Stomach (tissue), 9 donors: ENCODE measurements around the gene KRTAP29-1. TPM values are rescaled to one million over a fixed set of nuclear protein-coding genes. Genes with fewer than 3 reads are reported as not detected.

ENCODE experiments used
- DNase-seq, 2 donors: peaks; one replicate each; pipeline versions ENCODE4 v3.0.0 to v3.0.0-alpha.2; 2013 to 2019
- H3K27ac ChIP-seq, 5 donors: fragments of 200-600 bp in 4 of 5; sonication (generic) in 4 of 5; one replicate each; pipeline ENCODE4 v1.5.1; 2013 to 2019; ENCODE audit warnings: mild to moderate bottlenecking in 1 of 5, moderate library complexity in 1 of 5
- H3K27me3 ChIP-seq, 3 donors: fragments of 200-600 bp; sonication (generic); one replicate each; pipeline ENCODE4 v1.5.1; 2017 to 2019; ENCODE audit warnings: mixed run types in 1 of 3
- H3K36me3 ChIP-seq, 4 donors: fragments of 200-600 bp; sonication (generic); 1 replicate in 3 of 4; 2 replicates in 1 of 4; pipeline ENCODE4 v1.5.1; 2016 to 2019
- H3K4me1 ChIP-seq, 4 donors: fragments of 200-600 bp; sonication (generic); one replicate each; pipeline ENCODE4 v1.5.1; 2016 to 2019
- H3K4me3 ChIP-seq, 4 donors: fragments of 200-600 bp; sonication (generic) in 3 of 4; one replicate each; pipeline ENCODE4 v1.5.1; 2016 to 2019; ENCODE audit warnings: mild to moderate bottlenecking in 1 of 4
- H3K9me3 ChIP-seq, 4 donors: fragments of 200-600 bp; sonication (generic); one replicate each; pipeline ENCODE4 v1.5.1; 2016 to 2019
- EP300 ChIP-seq: sonication (generic); formaldehyde crosslinking; IDR thresholded peaks from one replicate; pipeline ENCODE4 v1.6.1; 2017; ENCODE audit warnings: antibody characterized with exemption
- POLR2A ChIP-seq, 4 donors: fragments of 450-650 bp; IDR thresholded peaks; one replicate each; pipeline ENCODE4 v1.6.1; 2016; ENCODE audit warnings: antibody characterized with exemption in 4 of 4, control low read depth in 2 of 4, mild to moderate bottlenecking in 1 of 4, moderate library complexity in 1 of 4
- POLR2AphosphoS5 ChIP-seq, 3 donors: sonication (generic); formaldehyde crosslinking; IDR thresholded peaks; one replicate each; pipeline ENCODE4 v1.6.1; 2016; ENCODE audit warnings: antibody characterized with exemption in 3 of 3
- WGBS, 5 donors: extraction: QIAGEN DNeasy Blood & Tissue Kit in 3 of 5; methylation state at CpG; one replicate each; pipeline versions ENCODE4 v1.1.5 to v1.1.7; 2013 to 2018; 5-methylcytosine and 5-hydroxymethylcytosine counted together
- intact Hi-C: fragments of 100-400 bp; cut with DNase I; formaldehyde crosslinking; loops from one replicate; pipeline ENCODE4 v1.15.1; 2023; ENCODE audit warnings: low total_unique reads
- polyA plus RNA-seq, 3 donors: library from polyadenylated mRNA; stranded (reverse); fragments of 200-250 nt; gene quantifications; one replicate each; pipeline ENCODE4 v1.2.3, GENCODE V29; 2013
- small RNA-seq, 4 donors: library from RNA; depleted of rRNA; stranded (forward); fragments of <200 nt; gene quantifications; one replicate each; pipeline ENCODE3, GENCODE V24; 2016
- total RNA-seq, 5 donors: library from RNA; depleted of rRNA; stranded (reverse); fragments of >200 nt; gene quantifications; one replicate each; pipeline versions ENCODE4 v1.1.0 to v1.2.3, GENCODE V29; 2014 to 2016
- TF ChIP-seq, protein P1 (sequence below), 7 experiments: fragments of 450-650 bp in 4 of 7; fragments of 200-600 bp in 3 of 7; sonication (generic) in 3 of 7; IDR thresholded peaks; one replicate each; pipeline ENCODE4 v1.5.1; 2016 to 2019; ENCODE audit warnings: antibody characterized with exemption in 7 of 7, control low read depth in 2 of 7, mild to moderate bottlenecking in 1 of 7
- donor health status: healthy with polysubstance abuse.
- donor health status: Bipolar disorder and iron deficiency.
- donor health status: healthy.

The KRTAP29-1 gene
- total and polyA plus RNA-seq, 8 donors, result not detected

DNA sequence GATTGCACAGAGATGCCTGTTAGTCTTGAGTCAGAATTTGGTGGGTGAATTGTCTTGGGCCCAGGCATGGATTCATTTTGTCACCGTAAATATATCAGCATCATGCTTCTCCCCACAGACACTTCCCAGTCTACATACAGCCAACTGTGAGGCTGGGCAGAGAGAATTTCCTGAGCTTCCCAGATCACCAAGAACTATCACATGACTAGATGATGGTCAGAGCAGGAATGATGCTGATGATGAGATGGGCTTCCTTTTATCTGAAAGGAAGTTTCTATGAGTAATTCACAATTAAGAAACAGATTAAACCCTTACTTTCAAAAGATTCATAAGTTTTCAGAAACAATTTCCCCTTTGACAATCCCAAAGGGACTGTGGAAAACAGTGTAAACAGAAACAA, 47.8 kb downstream of the KRTAP29-1 start:
- H3K9me3 ChIP-seq, result no peaks in the 10 kb centered on the region
- intact Hi-C loops, result no loop called here
- WGBS, 5 donors, result 0 to 76% (median 32%) methylated on average over 1 of the region's 1 CpG
- H3K27me3 ChIP-seq, result peaks cover 0 to 21% (median 0%) of the 10 kb centered on the region in 3 donors
- H3K4me3 ChIP-seq, result no peak overlapping the region
- DNase-seq, result no peak
- TF ChIP-seq POLR2A (IDR thresholded peaks at IDR 0.05), result no peak
- TF ChIP-seq POLR2AphosphoS5 (IDR thresholded peaks at IDR 0.05), result no peak
- TF ChIP-seq EP300, result no peak
- TF ChIP-seq, protein P1, sequence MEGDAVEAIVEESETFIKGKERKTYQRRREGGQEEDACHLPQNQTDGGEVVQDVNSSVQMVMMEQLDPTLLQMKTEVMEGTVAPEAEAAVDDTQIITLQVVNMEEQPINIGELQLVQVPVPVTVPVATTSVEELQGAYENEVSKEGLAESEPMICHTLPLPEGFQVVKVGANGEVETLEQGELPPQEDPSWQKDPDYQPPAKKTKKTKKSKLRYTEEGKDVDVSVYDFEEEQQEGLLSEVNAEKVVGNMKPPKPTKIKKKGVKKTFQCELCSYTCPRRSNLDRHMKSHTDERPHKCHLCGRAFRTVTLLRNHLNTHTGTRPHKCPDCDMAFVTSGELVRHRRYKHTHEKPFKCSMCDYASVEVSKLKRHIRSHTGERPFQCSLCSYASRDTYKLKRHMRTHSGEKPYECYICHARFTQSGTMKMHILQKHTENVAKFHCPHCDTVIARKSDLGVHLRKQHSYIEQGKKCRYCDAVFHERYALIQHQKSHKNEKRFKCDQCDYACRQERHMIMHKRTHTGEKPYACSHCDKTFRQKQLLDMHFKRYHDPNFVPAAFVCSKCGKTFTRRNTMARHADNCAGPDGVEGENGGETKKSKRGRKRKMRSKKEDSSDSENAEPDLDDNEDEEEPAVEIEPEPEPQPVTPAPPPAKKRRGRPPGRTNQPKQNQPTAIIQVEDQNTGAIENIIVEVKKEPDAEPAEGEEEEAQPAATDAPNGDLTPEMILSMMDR (IDR thresholded peaks at IDR 0.05), result no peak
- no peaks in the 10 kb centered on the region for H3K4me1 ChIP-seq
- no peak overlapping the region for H3K27ac ChIP-seq
- no peaks in the 10 kb centered on the region for H3K36me3 ChIP-seq

Small RNA genes lying within 50 kb of the gene (small RNA-seq; reads per million reads assigned to genes)
- 0 reads per million in 4 donors for gene KRTAP9-10P

Other genes with a start within 250 kb of the KRTAP29-1 start
Only the 30 nearest of the 37 such genes appear.
- gene KRTAP4-16, start 200.6 kb downstream of the KRTAP29-1 start, total RNA-seq, result not detected
- not detected for gene KRTAP4-16, start 200.6 kb downstream of the KRTAP29-1 start, polyA plus RNA-seq
- not detected for gene KRTAP4-9, start 197.5 kb downstream of the KRTAP29-1 start, total RNA-seq
- not detected for gene KRTAP4-9, start 197.5 kb downstream of the KRTAP29-1 start, polyA plus RNA-seq
- not detected for gene KRTAP4-11, start 184.5 kb downstream of the KRTAP29-1 start, total RNA-seq
- not detected for gene KRTAP4-11, start 184.5 kb downstream of the KRTAP29-1 start, polyA plus RNA-seq
- not detected for gene KRTAP4-12, start 178.7 kb downstream of the KRTAP29-1 start, total RNA-seq
- not detected for gene KRTAP4-12, start 178.7 kb downstream of the KRTAP29-1 start, polyA plus RNA-seq
- gene KRTAP4-6, start 162.3 kb downstream of the KRTAP29-1 start, total RNA-seq, result not detected
- not detected for gene KRTAP4-6, start 162.3 kb downstream of the KRTAP29-1 start, polyA plus RNA-seq
- gene KRTAP4-5, start 153.0 kb downstream of the KRTAP29-1 start, total RNA-seq, result not detected
- gene KRTAP4-5, start 153.0 kb downstream of the KRTAP29-1 start, polyA plus RNA-seq, result not detected
- not detected for gene KRTAP4-4, start 142.1 kb downstream of the KRTAP29-1 start, total RNA-seq
- not detected for gene KRTAP4-4, start 142.1 kb downstream of the KRTAP29-1 start, polyA plus RNA-seq
- not detected for gene KRTAP4-3, start 134.6 kb downstream of the KRTAP29-1 start, total RNA-seq
- not detected for gene KRTAP4-3, start 134.6 kb downstream of the KRTAP29-1 start, polyA plus RNA-seq
- gene KRTAP4-2, start 124.6 kb downstream of the KRTAP29-1 start, total RNA-seq, result not detected
- not detected for gene KRTAP4-2, start 124.6 kb downstream of the KRTAP29-1 start, polyA plus RNA-seq
- gene KRTAP4-1, start 117.9 kb downstream of the KRTAP29-1 start, total RNA-seq, result not detected
- not detected for gene KRTAP4-1, start 117.9 kb downstream of the KRTAP29-1 start, polyA plus RNA-seq
- not detected for gene KRTAP9-1, start 113.0 kb downstream of the KRTAP29-1 start, total RNA-seq
- not detected for gene KRTAP9-1, start 113.0 kb downstream of the KRTAP29-1 start, polyA plus RNA-seq
- not detected for gene KRTAP9-2, start 76.2 kb downstream of the KRTAP29-1 start, total RNA-seq
- gene KRTAP9-2, start 76.2 kb downstream of the KRTAP29-1 start, polyA plus RNA-seq, result not detected
- not detected for gene KRTAP9-3, start 70.4 kb downstream of the KRTAP29-1 start, total RNA-seq
- gene KRTAP9-3, start 70.4 kb downstream of the KRTAP29-1 start, polyA plus RNA-seq, result not detected
- not detected for gene KRTAP9-8, start 64.9 kb downstream of the KRTAP29-1 start, total RNA-seq
- not detected for gene KRTAP9-8, start 64.9 kb downstream of the KRTAP29-1 start, polyA plus RNA-seq
- gene KRTAP9-4, start 53.2 kb downstream of the KRTAP29-1 start, total RNA-seq, result not detected
- gene KRTAP9-4, start 53.2 kb downstream of the KRTAP29-1 start, polyA plus RNA-seq, result not detected
- not detected for gene KRTAP9-9, start 47.5 kb downstream of the KRTAP29-1 start, total RNA-seq
- not detected for gene KRTAP9-9, start 47.5 kb downstream of the KRTAP29-1 start, polyA plus RNA-seq
- not detected for gene KRTAP9-6, start 37.5 kb downstream of the KRTAP29-1 start, total RNA-seq
- gene KRTAP9-6, start 37.5 kb downstream of the KRTAP29-1 start, polyA plus RNA-seq, result not detected
- gene KRTAP9-7, start 27.2 kb downstream of the KRTAP29-1 start, total RNA-seq, result not detected
- gene KRTAP9-7, start 27.2 kb downstream of the KRTAP29-1 start, polyA plus RNA-seq, result not detected
- not detected for gene KRTAP16-1, start 6.5 kb upstream of the KRTAP29-1 start, total RNA-seq
- gene KRTAP16-1, start 6.5 kb upstream of the KRTAP29-1 start, polyA plus RNA-seq, result not detected
- gene KRTAP17-1, start 12.9 kb upstream of the KRTAP29-1 start, total RNA-seq, result not detected
- not detected for gene KRTAP17-1, start 12.9 kb upstream of the KRTAP29-1 start, polyA plus RNA-seq
- gene KRT33A, start 48.0 kb upstream of the KRTAP29-1 start, total RNA-seq, result not detected
- gene KRT33A, start 48.0 kb upstream of the KRTAP29-1 start, polyA plus RNA-seq, result under 1 TPM in 1 of 3 donors, not detected in 2; 0.45 TPM
- gene KRT33B, start 67.0 kb upstream of the KRTAP29-1 start, total RNA-seq, result not detected
- not detected for gene KRT33B, start 67.0 kb upstream of the KRTAP29-1 start, polyA plus RNA-seq
- not detected for gene KRT34, start 79.5 kb upstream of the KRTAP29-1 start, total RNA-seq
- gene KRT34, start 79.5 kb upstream of the KRTAP29-1 start, polyA plus RNA-seq, result under 1 TPM in 1 of 3 donors, not detected in 2; 0.20 TPM
- not detected for gene KRT31, start 94.8 kb upstream of the KRTAP29-1 start, total RNA-seq
- gene KRT31, start 94.8 kb upstream of the KRTAP29-1 start, polyA plus RNA-seq, result 1 to 10 TPM in 1 of 3 donors, not detected in 2; 3.1 TPM
- gene KRT37, start 121.7 kb upstream of the KRTAP29-1 start, total RNA-seq, result not detected
- gene KRT37, start 121.7 kb upstream of the KRTAP29-1 start, polyA plus RNA-seq, result not detected
- gene KRT38, start 138.1 kb upstream of the KRTAP29-1 start, total RNA-seq, result not detected
- not detected for gene KRT38, start 138.1 kb upstream of the KRTAP29-1 start, polyA plus RNA-seq
- gene KRT32, start 164.5 kb upstream of the KRTAP29-1 start, total RNA-seq, result not detected
- 1 to 10 TPM in 1 of 3 donors, not detected in 2; 1.9 TPM for gene KRT32, start 164.5 kb upstream of the KRTAP29-1 start, polyA plus RNA-seq
- gene KRT35, start 178.3 kb upstream of the KRTAP29-1 start, total RNA-seq, result not detected
- not detected for gene KRT35, start 178.3 kb upstream of the KRTAP29-1 start, polyA plus RNA-seq
- gene KRT36, start 187.1 kb upstream of the KRTAP29-1 start, total RNA-seq, result not detected
- not detected for gene KRT36, start 187.1 kb upstream of the KRTAP29-1 start, polyA plus RNA-seq
- gene KRT13, start 202.8 kb upstream of the KRTAP29-1 start, total RNA-seq, result 10 to 100 TPM in 2 of 5 donors, 1 to 10 TPM in 2, not detected in 1; 2.2 to 43.8 (median 11.1) TPM
- over 10,000 TPM in 1 of 3 donors, 10 to 100 TPM in 1, 1 to 10 TPM in 1; 1.1 to 12,460 (median 41.1) TPM for gene KRT13, start 202.8 kb upstream of the KRTAP29-1 start, polyA plus RNA-seq